K562 (cell line): ENCODE measurements around the gene FBXO36. TPM values are rescaled to one million over a fixed set of nuclear protein-coding genes. Genes with fewer than 3 reads are reported as not detected.

ENCODE experiments used
- ARID2 ChIP-seq: fragments of 450-650 bp; IDR thresholded peaks from 2 replicates; pipeline ENCODE4 v1.6.1; 2017; ENCODE audit warnings: antibody characterized with exemption, mild to moderate bottlenecking
- CBX2 ChIP-seq: fragments of 200-600 bp; sonication (generic); IDR thresholded peaks from one replicate; pipeline ENCODE4 v1.6.1; 2012; ENCODE audit warnings: mild to moderate bottlenecking, low read length, inconsistent platforms; ENCODE audit not compliant: insufficient read depth, poor library complexity, severe bottlenecking
- GABPB1 ChIP-seq: sonication (generic); formaldehyde crosslinking; IDR thresholded peaks from 2 replicates; pipeline ENCODE4 v1.8.0; 2022; ENCODE audit warnings: mild to moderate bottlenecking, missing genetic modification reagents
- GATAD2A ChIP-seq: fragments of 450-650 bp; IDR thresholded peaks from 2 replicates; pipeline ENCODE4 v1.6.1; 2017
- GATAD2B ChIP-seq: fragments of 450-650 bp; IDR thresholded peaks from 2 replicates; pipeline ENCODE4 v1.6.1; 2017; ENCODE audit warnings: mild to moderate bottlenecking, borderline replicate concordance
- HDAC1 ChIP-seq, 2 experiments: fragments of 450-650 bp; IDR thresholded peaks; 2 replicates each; pipeline ENCODE4 v1.6.1; 2016 to 2017; ENCODE audit warnings: inconsistent platforms in 1 of 2, mild to moderate bottlenecking in 1 of 2, moderate library complexity in 1 of 2
- HDAC8 ChIP-seq: fragments of 450-650 bp; IDR thresholded peaks from 2 replicates; pipeline ENCODE4 v1.6.1; 2016; ENCODE audit warnings: mild to moderate bottlenecking, missing genetic modification characterization, moderate library complexity, missing compliant biosample characterization
- HOXB6 ChIP-seq: fragments of 250-450 bp; sonication (Bioruptor Pico); IDR thresholded peaks from 2 replicates; pipeline ENCODE4 v1.5.1; 2022; ENCODE audit warnings: mild to moderate bottlenecking, borderline replicate concordance
- JUNB ChIP-seq: fragments of 450-650 bp; formaldehyde crosslinking; conservative IDR thresholded peaks from 2 replicates; pipeline ENCODE4 v1.4.0; 2020; ENCODE audit warnings: mild to moderate bottlenecking
- KLF10 ChIP-seq: fragments of 250-450 bp; sonication (Bioruptor Pico); IDR thresholded peaks from 2 replicates; pipeline ENCODE4 v1.6.1; 2021; ENCODE audit warnings: matching md5 sums
- LEF1 ChIP-seq: fragments of 450-650 bp; IDR thresholded peaks from 2 replicates; pipeline ENCODE4 v1.6.1; 2016; ENCODE audit warnings: mild to moderate bottlenecking
- MED1 ChIP-seq: sonication (generic); formaldehyde crosslinking; IDR thresholded peaks from 2 replicates; pipeline ENCODE4 v1.8.1; 2023; ENCODE audit warnings: missing genetic modification reagents, borderline replicate concordance
- NONO ChIP-seq, 2 experiments: fragments of 200-400 bp in 1 of 2; fragments of 450-650 bp in 1 of 2; formaldehyde crosslinking in 1 of 2; IDR thresholded peaks; 2 replicates each; pipeline ENCODE4 v1.6.1; 2017; ENCODE audit warnings: low read depth in 2 of 2, mild to moderate bottlenecking in 2 of 2, moderate library complexity in 2 of 2, low read length in 1 of 2
- PCBP1 ChIP-seq: fragments of 200-400 bp; formaldehyde crosslinking; IDR thresholded peaks from 2 replicates; pipeline ENCODE4 v1.6.1; 2018; ENCODE audit warnings: mild to moderate bottlenecking, low read depth, low read length; ENCODE audit not compliant: poor library complexity, severe bottlenecking
- PHF21A ChIP-seq: fragments of 450-650 bp; IDR thresholded peaks from 2 replicates; pipeline ENCODE4 v1.6.1; 2017; ENCODE audit warnings: low read depth, borderline replicate concordance
- PHF8 ChIP-seq: fragments of 200-600 bp; sonication (generic); IDR thresholded peaks from 2 replicates; pipeline ENCODE4 v1.6.1; 2012; ENCODE audit warnings: mixed run types, mild to moderate bottlenecking, inconsistent platforms, low read length, moderate library complexity, borderline replicate concordance
- POLR2G ChIP-seq: fragments of 200-400 bp; formaldehyde crosslinking; IDR thresholded peaks from 2 replicates; pipeline ENCODE4 v1.6.1; 2017; ENCODE audit warnings: low read depth, mild to moderate bottlenecking, antibody characterized with exemption, low read length, moderate library complexity
- SAP30 ChIP-seq: fragments of 200-600 bp; sonication (generic); IDR thresholded peaks from 2 replicates; pipeline ENCODE4 v1.6.1; 2012; ENCODE audit warnings: borderline replicate concordance, low read depth, mild to moderate bottlenecking, moderate library complexity, low read length, control low read depth, inconsistent platforms; ENCODE audit not compliant: insufficient read depth, poor library complexity, severe bottlenecking
- SNRNP70 ChIP-seq: fragments of 200-400 bp; formaldehyde crosslinking; optimal IDR thresholded peaks from 2 replicates; pipeline ENCODE3; 2017; ENCODE audit warnings: low read depth, low read length
- ZFPM2 ChIP-seq: fragments of 250-450 bp; sonication (Bioruptor Pico); IDR thresholded peaks from 2 replicates; pipeline ENCODE4 v1.5.1; 2022; ENCODE audit warnings: mild to moderate bottlenecking
- ZNF551 ChIP-seq: fragments of 250-450 bp; sonication (Bioruptor Pico); IDR thresholded peaks from 2 replicates; pipeline ENCODE4 v1.5.0; 2021; ENCODE audit warnings: mild to moderate bottlenecking, moderate library complexity
- ZNF76 ChIP-seq: fragments of 250-450 bp; sonication (Bioruptor Pico); IDR thresholded peaks from 2 replicates; pipeline ENCODE4 v1.4.0; 2020; ENCODE audit warnings: mild to moderate bottlenecking, moderate library complexity, borderline replicate concordance
- polyA plus RNA-seq, 8 experiments: library from polyadenylated mRNA; depleted of rRNA in 4 of 8; stranded (reverse) in 5 of 8; unstranded in 3 of 8; fragments of >200 nt; fragmentation: Nextera tagmentation in 2 of 8; fragmentation: Illumina TruSeq in 1 of 8; extraction: Ambion mirVana in 2 of 8; extraction: Trizol in 1 of 8; gene quantifications; 2 replicates each; pipeline versions ENCODE4 v1.2.1 to v1.2.3, GENCODE V29; 2011 to 2014; ENCODE audit warnings: inconsistent platforms in 1 of 8, missing spikeins in 1 of 8
- total RNA-seq, 7 experiments: library from RNA; depleted of rRNA in 6 of 7; stranded (reverse); fragments of >200 nt in 6 of 7; fragmentation: Illumina TruSeq in 2 of 7; extraction: Trizol in 2 of 7; gene quantifications; 2 replicates each; pipeline versions ENCODE4 v1.2.1 to v1.2.3, GENCODE V29; 2011 to 2021; ENCODE audit warnings: low replicate concordance in 1 of 7
- TF ChIP-seq, protein P1 (sequence below): fragments of 450-650 bp; IDR thresholded peaks from 2 replicates; pipeline ENCODE4 v1.6.1; 2017; ENCODE audit warnings: antibody characterized with exemption, mild to moderate bottlenecking
- TF ChIP-seq, protein P2 (sequence below): fragments of 250-450 bp; sonication (Bioruptor Pico); IDR thresholded peaks from 2 replicates; pipeline ENCODE4 v1.8.0; 2022; ENCODE audit warnings: moderate library complexity, mild to moderate bottlenecking, inconsistent platforms

FBXO36 gene
- total and polyA plus RNA-seq, 9 of the 15 experiments (the other 6 are each of a cell fraction or from before 2014, with no cell fraction given): 0.40 to 0.91 (median 0.58) TPM

DNA sequence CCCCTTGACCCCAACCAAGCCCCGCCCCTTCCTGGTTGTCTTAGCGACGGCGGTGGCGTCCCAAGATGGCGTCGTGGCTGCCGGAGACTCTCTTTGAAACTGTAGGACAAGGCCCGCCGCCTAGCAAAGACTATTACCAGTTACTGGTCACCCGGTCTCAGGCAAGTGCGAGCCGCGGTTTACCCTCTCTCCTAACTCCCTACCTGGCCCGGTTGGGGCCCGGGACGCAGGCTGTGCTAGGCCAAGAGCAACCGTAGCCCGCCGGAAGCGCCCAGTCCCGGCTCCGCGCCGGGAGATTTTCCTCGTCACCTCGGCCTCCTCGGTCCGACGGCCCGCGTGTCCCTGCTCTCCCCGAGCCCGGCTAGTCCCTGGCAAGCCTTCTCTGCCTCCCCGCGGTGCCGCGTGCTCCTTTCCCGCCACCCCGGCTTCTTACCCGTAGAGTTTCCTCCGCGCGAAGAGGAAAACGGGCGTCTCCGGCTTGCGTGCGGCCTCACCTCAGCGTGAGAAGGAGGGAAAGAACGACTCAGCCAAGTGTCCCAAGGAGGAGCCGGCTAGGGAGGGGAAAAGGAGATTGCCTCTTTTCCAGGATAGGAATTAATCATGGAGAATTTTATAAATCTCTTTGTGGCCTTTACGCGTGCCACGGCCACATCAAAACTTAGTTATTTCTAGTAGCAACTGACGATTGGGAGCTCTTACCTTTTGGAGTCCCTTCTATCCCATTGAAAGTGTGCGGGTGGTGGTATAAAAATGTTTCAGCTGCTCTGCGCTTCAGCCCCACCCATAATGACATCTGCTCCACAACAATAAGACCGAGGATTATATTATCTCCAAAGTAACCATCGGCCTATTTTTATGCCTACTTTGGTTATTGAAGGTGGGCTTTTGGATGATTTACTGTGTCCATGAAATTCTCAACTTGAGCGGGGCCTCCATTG is at the start of gene FBXO36 (continued):
- TF ChIP-seq HOXB6: no peak
- TF ChIP-seq ZNF76 (CRISPR knock-in tag): no peak
- peak; percentile 79; the same call in 1 of the 2 replicates for TF ChIP-seq GABPB1
- TF ChIP-seq LEF1: no peak
- TF ChIP-seq SAP30: peak; percentile 96
- TF ChIP-seq GATAD2B: no peak
- TF ChIP-seq GATAD2A: no peak
- no peak for TF ChIP-seq PHF21A
- TF ChIP-seq, protein P1, sequence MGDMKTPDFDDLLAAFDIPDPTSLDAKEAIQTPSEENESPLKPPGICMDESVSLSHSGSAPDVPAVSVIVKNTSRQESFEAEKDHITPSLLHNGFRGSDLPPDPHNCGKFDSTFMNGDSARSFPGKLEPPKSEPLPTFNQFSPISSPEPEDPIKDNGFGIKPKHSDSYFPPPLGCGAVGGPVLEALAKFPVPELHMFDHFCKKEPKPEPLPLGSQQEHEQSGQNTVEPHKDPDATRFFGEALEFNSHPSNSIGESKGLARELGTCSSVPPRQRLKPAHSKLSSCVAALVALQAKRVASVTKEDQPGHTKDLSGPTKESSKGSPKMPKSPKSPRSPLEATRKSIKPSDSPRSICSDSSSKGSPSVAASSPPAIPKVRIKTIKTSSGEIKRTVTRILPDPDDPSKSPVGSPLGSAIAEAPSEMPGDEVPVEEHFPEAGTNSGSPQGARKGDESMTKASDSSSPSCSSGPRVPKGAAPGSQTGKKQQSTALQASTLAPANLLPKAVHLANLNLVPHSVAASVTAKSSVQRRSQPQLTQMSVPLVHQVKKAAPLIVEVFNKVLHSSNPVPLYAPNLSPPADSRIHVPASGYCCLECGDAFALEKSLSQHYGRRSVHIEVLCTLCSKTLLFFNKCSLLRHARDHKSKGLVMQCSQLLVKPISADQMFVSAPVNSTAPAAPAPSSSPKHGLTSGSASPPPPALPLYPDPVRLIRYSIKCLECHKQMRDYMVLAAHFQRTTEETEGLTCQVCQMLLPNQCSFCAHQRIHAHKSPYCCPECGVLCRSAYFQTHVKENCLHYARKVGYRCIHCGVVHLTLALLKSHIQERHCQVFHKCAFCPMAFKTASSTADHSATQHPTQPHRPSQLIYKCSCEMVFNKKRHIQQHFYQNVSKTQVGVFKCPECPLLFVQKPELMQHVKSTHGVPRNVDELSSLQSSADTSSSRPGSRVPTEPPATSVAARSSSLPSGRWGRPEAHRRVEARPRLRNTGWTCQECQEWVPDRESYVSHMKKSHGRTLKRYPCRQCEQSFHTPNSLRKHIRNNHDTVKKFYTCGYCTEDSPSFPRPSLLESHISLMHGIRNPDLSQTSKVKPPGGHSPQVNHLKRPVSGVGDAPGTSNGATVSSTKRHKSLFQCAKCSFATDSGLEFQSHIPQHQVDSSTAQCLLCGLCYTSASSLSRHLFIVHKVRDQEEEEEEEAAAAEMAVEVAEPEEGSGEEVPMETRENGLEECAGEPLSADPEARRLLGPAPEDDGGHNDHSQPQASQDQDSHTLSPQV: no peak
- no peak for TF ChIP-seq SNRNP70
- TF ChIP-seq, protein P2, sequence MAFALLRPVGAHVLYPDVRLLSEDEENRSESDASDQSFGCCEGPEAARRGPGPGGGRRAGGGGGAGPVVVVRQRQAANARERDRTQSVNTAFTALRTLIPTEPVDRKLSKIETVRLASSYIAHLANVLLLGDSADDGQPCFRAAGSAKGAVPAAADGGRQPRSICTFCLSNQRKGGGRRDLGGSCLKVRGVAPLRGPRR (CRISPR knock-in tag): no peak
- TF ChIP-seq HDAC8 (tag): no peak
- TF ChIP-seq ZNF551 (CRISPR knock-in tag): no peak
- TF ChIP-seq PCBP1: no peak
- TF ChIP-seq NONO (IDR thresholded peaks at IDR 0.05; ENCODE audit: low read depth in 2 of 2, low read length in 1 of 2): no peak
- TF ChIP-seq PHF8: peak; percentile 47; the same call in 1 of the 2 replicates
- TF ChIP-seq ZFPM2 (CRISPR knock-in tag): no peak
- no peak for TF ChIP-seq CBX2
- TF ChIP-seq MED1 (CRISPR knock-in tag): no peak
- TF ChIP-seq ARID2: no peak
- TF ChIP-seq KLF10 (CRISPR knock-in tag): no peak
- TF ChIP-seq HDAC1 (IDR thresholded peaks at IDR 0.05): peak in 1 of 2 experiments; percentile 95; a peak in 2 of 4 replicates
- peak; percentile 51; the same call in 1 of the 2 replicates for TF ChIP-seq POLR2G
- no peak for TF ChIP-seq JUNB (CRISPR knock-in tag)
